Measurements from ENCODE around the gene GALNT14. TPM values are rescaled to one million over a fixed set of nuclear protein-coding genes. Genes with fewer than 3 reads are reported as not detected.

The GALNT14 gene
- total RNA-seq, 4 donors from 2014 or later = 1.00 TPM; not detected in 3

DNA sequence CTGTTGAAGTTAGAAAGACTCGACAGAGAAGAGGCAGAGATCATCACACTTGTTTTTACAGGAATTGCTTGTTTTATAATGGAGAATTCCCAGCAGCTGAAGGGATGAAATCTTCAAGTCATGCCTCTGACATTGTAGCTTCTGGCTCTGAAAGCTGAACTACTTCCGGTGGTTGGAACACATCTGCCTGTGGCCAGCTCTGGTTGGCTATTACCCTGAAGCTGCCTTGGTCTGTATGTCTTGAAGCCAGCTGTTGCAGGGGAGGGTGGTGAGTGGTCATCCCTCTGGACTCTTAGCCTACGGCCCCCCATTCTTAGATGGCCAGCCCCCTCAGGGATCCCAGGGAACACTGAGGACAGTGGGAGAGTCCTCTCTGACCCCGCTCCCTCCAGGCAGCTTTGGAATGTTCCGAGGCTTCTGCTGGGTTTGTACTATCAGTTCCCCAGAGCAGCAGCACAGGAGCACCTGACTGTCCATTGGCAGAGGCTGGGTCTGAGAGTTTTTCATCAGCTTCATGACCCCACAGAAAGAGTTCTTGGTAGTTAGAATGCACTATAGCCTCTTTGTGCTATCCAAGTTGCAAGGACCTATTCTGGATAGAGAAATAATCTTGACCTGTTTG, 243.6 kb downstream of the GALNT14 start:
- in situ Hi-C loops (cut with MboI; ENCODE audit: low pct_ligation_motif_present in 1 of 4, low pct_unique_long_range_greater_than_20kb in 1 of 4, low sequenced_read_pairs in 3 of 4) (no loop called here), intact Hi-C loops (cut with DNase I; ENCODE audit: low total_unique reads) (no loop called here)
- TF ChIP-seq, protein P1, sequence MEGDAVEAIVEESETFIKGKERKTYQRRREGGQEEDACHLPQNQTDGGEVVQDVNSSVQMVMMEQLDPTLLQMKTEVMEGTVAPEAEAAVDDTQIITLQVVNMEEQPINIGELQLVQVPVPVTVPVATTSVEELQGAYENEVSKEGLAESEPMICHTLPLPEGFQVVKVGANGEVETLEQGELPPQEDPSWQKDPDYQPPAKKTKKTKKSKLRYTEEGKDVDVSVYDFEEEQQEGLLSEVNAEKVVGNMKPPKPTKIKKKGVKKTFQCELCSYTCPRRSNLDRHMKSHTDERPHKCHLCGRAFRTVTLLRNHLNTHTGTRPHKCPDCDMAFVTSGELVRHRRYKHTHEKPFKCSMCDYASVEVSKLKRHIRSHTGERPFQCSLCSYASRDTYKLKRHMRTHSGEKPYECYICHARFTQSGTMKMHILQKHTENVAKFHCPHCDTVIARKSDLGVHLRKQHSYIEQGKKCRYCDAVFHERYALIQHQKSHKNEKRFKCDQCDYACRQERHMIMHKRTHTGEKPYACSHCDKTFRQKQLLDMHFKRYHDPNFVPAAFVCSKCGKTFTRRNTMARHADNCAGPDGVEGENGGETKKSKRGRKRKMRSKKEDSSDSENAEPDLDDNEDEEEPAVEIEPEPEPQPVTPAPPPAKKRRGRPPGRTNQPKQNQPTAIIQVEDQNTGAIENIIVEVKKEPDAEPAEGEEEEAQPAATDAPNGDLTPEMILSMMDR (IDR thresholded peaks at IDR 0.05) = no peak
- TF ChIP-seq POLR2AphosphoS5 (IDR thresholded peaks at IDR 0.05) = no peak
- no peak for TF ChIP-seq POLR2A (IDR thresholded peaks at IDR 0.05)
- TF ChIP-seq EP300 (IDR thresholded peaks at IDR 0.05; ENCODE audit: low read depth) = no peak
- Histone ChIP-seq H3K4me3 (no peak overlapping the region), H3K27me3 (no peaks in the 10 kb centered on the region), H3K9me3 (no peaks in the 10 kb centered on the region), H3K4me1 (no peaks in the 10 kb centered on the region), H3K27ac (no peak overlapping the region), H3K36me3 (no peaks in the 10 kb centered on the region)
- no peak for DNase-seq
- 10 to 53% methylated on average over 2 to 5 of the region's 5 CpGs for WGBS, 2 donors (ENCODE audit: low coverage in 1 of 2)

DNA sequence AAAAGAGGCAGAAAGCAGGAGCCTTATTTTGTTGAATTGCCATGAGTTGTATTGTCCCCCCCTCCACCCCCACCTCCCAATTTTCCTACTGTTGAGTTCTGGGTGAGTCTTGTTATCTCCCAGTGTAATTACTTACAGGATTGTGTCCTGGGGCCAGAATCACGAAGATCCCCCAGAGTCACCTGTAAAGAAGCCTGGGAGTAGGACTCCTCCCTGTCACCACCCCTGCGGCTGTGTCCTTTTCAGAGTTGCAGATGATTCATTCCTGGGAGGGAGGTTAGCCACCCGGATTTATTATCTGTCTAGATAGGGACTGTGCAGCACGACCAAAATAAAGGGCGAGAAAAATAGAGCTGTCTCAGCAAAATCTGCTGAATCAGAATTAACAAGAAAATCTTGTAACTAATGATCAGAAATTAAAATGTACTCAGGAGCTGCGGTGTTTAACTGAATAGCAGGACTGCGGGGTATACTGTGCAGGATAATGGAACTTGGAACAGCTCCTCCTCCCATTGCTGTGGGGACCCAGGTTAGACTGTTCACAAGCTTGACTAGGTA, 249.3 kb downstream of the GALNT14 start:
- Histone ChIP-seq H3K27ac (no peak overlapping the region), H3K36me3 (no peaks in the 10 kb centered on the region), H3K4me1 (no peaks in the 10 kb centered on the region), H3K4me3 (no peak overlapping the region), H3K27me3 (no peaks in the 10 kb centered on the region), H3K9me3 (no peaks in the 10 kb centered on the region)
- TF ChIP-seq POLR2A (IDR thresholded peaks at IDR 0.05) = no peak
- TF ChIP-seq EP300 (IDR thresholded peaks at IDR 0.05; ENCODE audit: low read depth) = no peak
- no peak for TF ChIP-seq POLR2AphosphoS5 (IDR thresholded peaks at IDR 0.05)
- TF ChIP-seq, protein P1 (IDR thresholded peaks at IDR 0.05) = no peak
- intact Hi-C loops (cut with DNase I; ENCODE audit: low total_unique reads) = no loop called here
- DNase-seq = no peak
- in situ Hi-C loops (cut with MboI; ENCODE audit: low pct_ligation_motif_present in 1 of 4, low pct_unique_long_range_greater_than_20kb in 1 of 4, low sequenced_read_pairs in 3 of 4) = no loop called here
- WGBS, 2 donors (ENCODE audit: low coverage in 1 of 2) = 70 to 83% methylated on average over 4 to 7 of the region's 7 CpGs

DNA sequence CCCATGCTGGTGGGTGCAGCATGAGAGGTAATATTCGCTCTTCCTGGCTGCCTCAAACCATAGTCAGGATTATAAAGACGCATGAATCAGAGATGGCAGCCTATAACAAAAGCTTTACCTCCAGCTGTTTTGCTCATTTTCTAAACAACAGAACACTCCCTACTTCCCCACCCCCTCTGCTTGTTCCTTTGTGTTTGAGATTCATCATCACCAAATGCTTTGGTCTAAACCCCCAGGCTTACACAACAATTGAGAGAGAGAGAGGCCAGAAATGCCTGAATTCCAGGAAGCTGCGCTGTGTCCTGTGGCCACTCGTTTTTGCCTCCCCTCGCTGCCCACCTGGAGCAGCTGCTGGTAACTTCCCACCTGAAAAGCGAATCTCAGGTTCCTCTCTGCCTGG, 252.2 kb downstream of the GALNT14 start:
- in situ Hi-C loops (cut with MboI; ENCODE audit: low pct_ligation_motif_present in 1 of 4, low pct_unique_long_range_greater_than_20kb in 1 of 4, low sequenced_read_pairs in 3 of 4) = no loop called here
- Histone ChIP-seq H3K27ac (no peak overlapping the region), H3K4me1 (no peaks in the 10 kb centered on the region), H3K4me3 (no peak overlapping the region), H3K36me3 (no peaks in the 10 kb centered on the region), H3K27me3 (no peaks in the 10 kb centered on the region), H3K9me3 (no peaks in the 10 kb centered on the region)
- WGBS, 2 donors (ENCODE audit: low coverage in 1 of 2) = 75 to 83% methylated on average over 2 to 6 of the region's 6 CpGs
- intact Hi-C loops (cut with DNase I; ENCODE audit: low total_unique reads) = no loop called here
- DNase-seq = no peak
- TF ChIP-seq, protein P1 (IDR thresholded peaks at IDR 0.05) = no peak
- TF ChIP-seq EP300 (IDR thresholded peaks at IDR 0.05; ENCODE audit: low read depth) = no peak
- TF ChIP-seq POLR2A (IDR thresholded peaks at IDR 0.05) = no peak
- TF ChIP-seq POLR2AphosphoS5 (IDR thresholded peaks at IDR 0.05) = no peak

DNA sequence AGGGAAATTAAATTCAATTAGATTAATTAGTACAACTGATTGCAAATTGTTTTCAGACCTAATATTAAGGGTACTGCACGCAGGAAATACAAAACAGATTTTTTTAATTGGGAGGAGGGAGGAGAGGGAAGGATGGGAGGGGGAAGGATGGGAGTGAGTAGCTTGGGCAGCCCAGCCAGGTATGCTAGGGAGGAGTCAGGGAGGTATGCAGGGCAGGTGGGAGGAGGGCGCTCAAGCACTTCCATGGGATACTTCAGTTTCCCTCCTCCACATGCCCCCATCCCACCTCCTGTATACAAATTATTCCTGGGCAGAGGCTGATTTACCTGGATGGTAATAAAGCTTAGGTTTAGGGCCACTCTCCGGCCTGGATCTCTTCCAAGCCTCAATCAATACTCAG, 254.4 kb downstream of the GALNT14 start:
- 77 to 84% methylated on average over 2 to 3 of the region's 3 CpGs for WGBS, 2 donors (ENCODE audit: low coverage in 1 of 2)
- Histone ChIP-seq H3K27me3 (no peaks in the 10 kb centered on the region), H3K9me3 (no peaks in the 10 kb centered on the region), H3K4me1 (no peaks in the 10 kb centered on the region), H3K4me3 (no peak overlapping the region), H3K27ac (no peak overlapping the region), H3K36me3 (no peaks in the 10 kb centered on the region)
- DNase-seq = no peak
- intact Hi-C loops (cut with DNase I; ENCODE audit: low total_unique reads) (no loop called here), in situ Hi-C loops (cut with MboI; ENCODE audit: low pct_ligation_motif_present in 1 of 4, low pct_unique_long_range_greater_than_20kb in 1 of 4, low sequenced_read_pairs in 3 of 4) (no loop called here)
- TF ChIP-seq POLR2A (IDR thresholded peaks at IDR 0.05) (no peak), EP300 (IDR thresholded peaks at IDR 0.05; ENCODE audit: low read depth) (no peak), POLR2AphosphoS5 (IDR thresholded peaks at IDR 0.05) (no peak)
- TF ChIP-seq, protein P1 (IDR thresholded peaks at IDR 0.05) = no peak

Data from transverse colon (tissue), 4 donors.